ENCODE results near the gene YAP1. TPM values are rescaled to one million over a fixed set of nuclear protein-coding genes. Genes with fewer than 3 reads are reported as not detected.

YAP1 gene
- total and polyA plus RNA-seq, 4 donors: 3.7 to 65.6 (median 18.3) TPM

DNA sequence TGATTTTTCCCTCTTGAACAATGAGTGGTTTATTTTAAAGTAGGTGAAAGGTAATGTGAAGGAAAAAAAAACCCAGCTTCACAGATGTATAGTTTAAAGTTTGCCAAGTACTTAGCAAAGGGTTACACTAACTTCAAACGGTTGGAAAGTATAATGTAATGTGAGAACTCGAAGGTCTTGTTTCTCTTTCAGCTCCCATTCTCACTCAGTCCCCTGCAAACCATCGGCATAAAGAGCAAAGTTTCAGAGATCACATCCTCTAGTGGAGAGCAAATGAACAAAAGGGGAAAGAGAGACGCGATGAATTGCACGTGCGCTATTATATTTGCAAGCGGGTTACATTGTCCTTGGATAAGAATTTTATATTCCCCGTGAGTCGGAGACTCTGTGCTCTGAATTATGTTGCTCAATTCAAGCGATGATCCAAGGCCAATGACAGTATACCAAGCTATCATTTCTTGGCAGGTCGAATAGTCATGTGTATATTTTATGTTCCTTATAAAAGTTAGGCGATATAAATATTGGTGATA, 169.5 kb downstream of the YAP1 start (continued):
- TF ChIP-seq, protein P1, sequence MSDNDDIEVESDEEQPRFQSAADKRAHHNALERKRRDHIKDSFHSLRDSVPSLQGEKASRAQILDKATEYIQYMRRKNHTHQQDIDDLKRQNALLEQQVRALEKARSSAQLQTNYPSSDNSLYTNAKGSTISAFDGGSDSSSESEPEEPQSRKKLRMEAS (IDR thresholded peaks at IDR 0.05): peak; percentile 19
- TF ChIP-seq, protein P2, sequence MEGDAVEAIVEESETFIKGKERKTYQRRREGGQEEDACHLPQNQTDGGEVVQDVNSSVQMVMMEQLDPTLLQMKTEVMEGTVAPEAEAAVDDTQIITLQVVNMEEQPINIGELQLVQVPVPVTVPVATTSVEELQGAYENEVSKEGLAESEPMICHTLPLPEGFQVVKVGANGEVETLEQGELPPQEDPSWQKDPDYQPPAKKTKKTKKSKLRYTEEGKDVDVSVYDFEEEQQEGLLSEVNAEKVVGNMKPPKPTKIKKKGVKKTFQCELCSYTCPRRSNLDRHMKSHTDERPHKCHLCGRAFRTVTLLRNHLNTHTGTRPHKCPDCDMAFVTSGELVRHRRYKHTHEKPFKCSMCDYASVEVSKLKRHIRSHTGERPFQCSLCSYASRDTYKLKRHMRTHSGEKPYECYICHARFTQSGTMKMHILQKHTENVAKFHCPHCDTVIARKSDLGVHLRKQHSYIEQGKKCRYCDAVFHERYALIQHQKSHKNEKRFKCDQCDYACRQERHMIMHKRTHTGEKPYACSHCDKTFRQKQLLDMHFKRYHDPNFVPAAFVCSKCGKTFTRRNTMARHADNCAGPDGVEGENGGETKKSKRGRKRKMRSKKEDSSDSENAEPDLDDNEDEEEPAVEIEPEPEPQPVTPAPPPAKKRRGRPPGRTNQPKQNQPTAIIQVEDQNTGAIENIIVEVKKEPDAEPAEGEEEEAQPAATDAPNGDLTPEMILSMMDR (IDR thresholded peaks at IDR 0.05; ENCODE audit: low read depth, low read length, missing input control): peak; percentile 16
- TF ChIP-seq, protein P3, sequence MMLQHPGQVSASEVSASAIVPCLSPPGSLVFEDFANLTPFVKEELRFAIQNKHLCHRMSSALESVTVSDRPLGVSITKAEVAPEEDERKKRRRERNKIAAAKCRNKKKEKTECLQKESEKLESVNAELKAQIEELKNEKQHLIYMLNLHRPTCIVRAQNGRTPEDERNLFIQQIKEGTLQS (IDR thresholded peaks at IDR 0.05): no peak
- TF ChIP-seq FOXA2 (IDR thresholded peaks at IDR 0.05) (no peak), YY1 (IDR thresholded peaks at IDR 0.05) (peak; percentile 60), HNF4G (IDR thresholded peaks at IDR 0.05) (no peak)

DNA sequence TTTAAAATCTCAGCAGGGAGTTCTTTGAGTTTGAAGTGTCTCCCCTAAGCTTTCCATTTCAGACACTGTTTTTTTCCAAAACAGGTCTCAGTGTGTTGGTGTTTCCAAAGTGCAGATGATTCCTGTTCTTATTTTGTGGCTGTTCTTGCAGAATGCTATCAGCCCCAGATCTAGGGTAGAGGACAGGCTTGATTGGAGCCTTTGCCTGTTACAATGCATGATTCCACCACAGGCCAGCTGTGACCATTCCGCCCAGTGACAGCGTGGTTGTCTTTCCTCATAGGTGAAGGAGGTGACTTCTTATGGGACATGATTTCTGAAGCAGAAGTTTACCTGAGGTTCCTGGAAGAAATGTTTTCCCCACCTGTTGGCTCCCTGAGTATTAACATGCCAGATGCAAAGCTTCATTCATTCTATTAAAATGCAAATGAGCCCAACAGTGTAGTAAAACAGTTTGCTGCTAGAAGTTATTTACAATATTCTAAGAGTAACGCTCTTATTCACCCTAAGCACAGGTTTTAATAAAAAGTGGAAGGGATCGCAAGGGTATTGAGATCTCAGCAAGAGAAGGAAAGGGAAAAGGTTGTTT, 170.1 kb downstream of the YAP1 start:
- TF ChIP-seq FOXA2 (IDR thresholded peaks at IDR 0.05) (no peak), RXRA (IDR thresholded peaks at IDR 0.05) (no peak)
- Histone ChIP-seq H3K9ac (ENCODE audit: low read depth in 1 of 2, low read length in 2 of 2) (no peak overlapping the region), H3K4me1 (ENCODE audit: control insufficient read depth in 4 of 4, insufficient read depth in 4 of 4, low read length in 3 of 4) (peaks cover 0 to 12% (median 0%) of the 10 kb centered on the region in 4 donors), H3K9me3 (ENCODE audit: control insufficient read depth in 4 of 4, low read length in 3 of 4) (no peaks in the 10 kb centered on the region), H3K27ac (ENCODE audit: low read depth in 1 of 2, low read length in 2 of 2) (no peak overlapping the region), H3K27me3 (ENCODE audit: control insufficient read depth in 4 of 4, insufficient read depth in 4 of 4, low read length in 3 of 4) (no peaks in the 10 kb centered on the region), H3K4me3 (ENCODE audit: low read depth in 1 of 3, low read length in 3 of 3) (no peak overlapping the region), H3K36me3 (ENCODE audit: control insufficient read depth in 4 of 4, insufficient read depth in 3 of 4, low read depth in 1 of 4, low read length in 3 of 4) (no peaks in the 10 kb centered on the region)
- WGBS: 91% methylated on average over 4 of the region's 4 CpGs
- DNase-seq (ENCODE audit: low spot score): no peak

Other genes starting within 250 kb of the YAP1 start
- gene CEP126, start 195.4 kb upstream of the YAP1 start, total RNA-seq: under 1 TPM; 0.25 to 0.75 TPM
- gene CEP126, start 195.4 kb upstream of the YAP1 start, polyA plus RNA-seq: under 1 TPM; 0.02 to 0.07 TPM
- not detected for gene ANGPTL5, start 193.9 kb upstream of the YAP1 start, total RNA-seq
- not detected for gene ANGPTL5, start 193.9 kb upstream of the YAP1 start, polyA plus RNA-seq
- not detected for gene CFAP300, start 63.0 kb upstream of the YAP1 start, total RNA-seq
- under 1 TPM; 0.09 to 0.22 TPM for gene CFAP300, start 63.0 kb upstream of the YAP1 start, polyA plus RNA-seq
- gene BIRC3, start 207.0 kb downstream of the YAP1 start, total RNA-seq: 1 to 10 TPM; 1.4 to 8.1 TPM
- 1 to 10 TPM; 1.9 to 4.0 TPM for gene BIRC3, start 207.0 kb downstream of the YAP1 start, polyA plus RNA-seq
- gene BIRC2, start 236.8 kb downstream of the YAP1 start, total RNA-seq: 10 to 100 TPM; 33.0 to 46.7 TPM
- 10 to 100 TPM; 14.1 to 25.9 TPM for gene BIRC2, start 236.8 kb downstream of the YAP1 start, polyA plus RNA-seq

Measured in liver (tissue), 9 donors.